ENCODE data around the gene GMPPB. TPM values are rescaled to one million over a fixed set of nuclear protein-coding genes. Genes with fewer than 3 reads are reported as not detected.
"Not testable (repeated sequence)": the region's sequence is repeated elsewhere in the genome, so short reads cannot be mapped to it uniquely, and the experiment has no call there.

GMPPB gene
- polyA plus RNA-seq = 27.5 TPM

GRCh38 chr3:49723628-49724551 lies at the start of gene GMPPB:
Gene GMPPB (minus strand): TSS chr3:49723951. CDS start chr3:49723726, 225 bp downstream.
- Mint-ChIP-seq H3K4me1 (peaks cover 22 to 41% (median 29%) of the 10 kb centered on the region in 3 donors), H3K9me3 (no peaks in the 10 kb centered on the region), H3K4me3 (peak within 1 kb of the TSS; percentile 92 to 99 (median 96)), H3K36me3 (no peaks in the 10 kb centered on the region), H3K27me3 (no peaks in the 10 kb centered on the region), H3K27ac (peak within 1 kb of the TSS; percentile 100)

DNA sequence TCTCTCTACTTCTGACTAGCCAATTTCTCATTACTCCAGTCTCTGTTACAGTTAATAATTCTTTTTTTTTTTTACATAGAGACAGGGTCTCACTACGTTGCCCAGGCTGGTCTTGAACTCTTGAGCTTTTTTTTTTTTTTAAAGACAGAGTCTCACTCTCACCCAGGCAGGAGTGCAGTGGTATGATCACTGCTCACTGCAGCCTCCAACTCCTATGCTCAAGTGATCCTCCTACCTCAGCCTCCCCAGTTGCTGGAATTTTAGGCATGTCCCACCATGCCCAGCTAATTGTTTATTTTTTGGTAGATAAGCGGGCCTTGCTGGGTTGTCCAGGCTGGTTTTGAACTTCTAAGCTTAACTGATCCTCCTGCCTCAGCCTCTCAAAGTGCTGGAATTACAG lies 49.0 kb upstream of the GMPPB start:
- Mint-ChIP-seq H3K4me1 (peaks cover 11 to 23% (median 22%) of the 10 kb centered on the region in 3 donors), H3K27me3 (no peaks in the 10 kb centered on the region), H3K9me3 (no peaks in the 10 kb centered on the region), H3K27ac (no peak overlapping the region), H3K36me3 (peaks cover 3% of the 10 kb centered on the region), H3K4me3 (no peak overlapping the region)

DNA sequence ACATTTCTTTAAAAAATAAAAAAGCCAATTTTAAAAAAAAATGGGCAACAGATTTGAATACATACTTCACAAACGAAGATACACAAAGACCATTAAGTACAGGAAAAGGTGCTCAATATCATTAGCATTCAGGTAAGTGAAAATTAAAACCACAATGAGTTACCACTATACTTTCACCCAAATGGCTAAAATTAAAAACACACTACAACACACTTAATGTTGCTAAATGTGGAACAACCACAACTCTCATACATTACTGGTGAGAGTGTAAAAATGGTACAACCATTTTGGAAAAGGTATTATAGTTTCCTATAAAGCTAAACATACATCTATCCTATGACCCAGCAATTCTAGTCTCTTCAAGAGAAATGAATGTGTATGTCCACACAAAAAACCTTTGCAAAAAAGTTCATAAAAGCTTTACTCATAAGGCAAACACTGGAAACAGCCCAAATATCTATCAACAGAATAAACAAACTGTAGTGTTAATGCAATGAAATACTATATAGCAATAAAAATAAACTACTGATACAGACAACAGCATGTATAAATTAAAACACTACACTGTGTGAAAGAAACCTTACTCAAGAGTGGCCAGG lies 47.7 kb upstream of the GMPPB start:
- Mint-ChIP-seq H3K27ac (peak overlapping the region in 1 of 3 donors; percentile 35), H3K9me3 (no peaks in the 10 kb centered on the region), H3K27me3 (no peaks in the 10 kb centered on the region), H3K36me3 (no peaks in the 10 kb centered on the region), H3K4me1 (peaks cover 12 to 23% (median 20%) of the 10 kb centered on the region in 3 donors), H3K4me3 (no peak overlapping the region)

DNA sequence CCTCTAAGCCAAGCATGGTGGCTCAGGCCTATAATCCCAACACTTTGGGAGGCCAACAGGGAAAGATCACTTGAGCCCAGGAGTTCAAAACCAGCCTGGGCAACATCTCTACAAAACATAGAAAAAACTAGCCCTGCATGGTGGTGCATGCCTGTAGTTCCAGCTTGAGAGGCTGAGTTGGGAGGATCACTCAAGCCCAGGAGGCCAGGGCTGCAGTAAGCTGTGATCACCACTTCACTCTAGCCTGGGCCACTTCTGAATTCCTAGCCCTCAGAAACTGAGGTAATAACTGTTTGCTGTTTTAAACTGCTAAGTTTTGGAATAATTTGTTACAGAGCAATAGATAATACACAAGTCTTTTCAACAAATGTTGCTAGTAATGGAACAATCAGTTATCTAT lies 46.2 kb upstream of the GMPPB start:
- peaks cover 12 to 21% (median 17%) of the 10 kb centered on the region in 3 donors for H3K4me1 Mint-ChIP-seq
- peak overlapping the region in 1 of 3 donors; percentile 4 for H3K27ac Mint-ChIP-seq
- H3K27me3 Mint-ChIP-seq = no peaks in the 10 kb centered on the region
- H3K4me3 Mint-ChIP-seq = no peak overlapping the region
- H3K9me3 Mint-ChIP-seq = no peaks in the 10 kb centered on the region
- H3K36me3 Mint-ChIP-seq = no peaks in the 10 kb centered on the region

DNA sequence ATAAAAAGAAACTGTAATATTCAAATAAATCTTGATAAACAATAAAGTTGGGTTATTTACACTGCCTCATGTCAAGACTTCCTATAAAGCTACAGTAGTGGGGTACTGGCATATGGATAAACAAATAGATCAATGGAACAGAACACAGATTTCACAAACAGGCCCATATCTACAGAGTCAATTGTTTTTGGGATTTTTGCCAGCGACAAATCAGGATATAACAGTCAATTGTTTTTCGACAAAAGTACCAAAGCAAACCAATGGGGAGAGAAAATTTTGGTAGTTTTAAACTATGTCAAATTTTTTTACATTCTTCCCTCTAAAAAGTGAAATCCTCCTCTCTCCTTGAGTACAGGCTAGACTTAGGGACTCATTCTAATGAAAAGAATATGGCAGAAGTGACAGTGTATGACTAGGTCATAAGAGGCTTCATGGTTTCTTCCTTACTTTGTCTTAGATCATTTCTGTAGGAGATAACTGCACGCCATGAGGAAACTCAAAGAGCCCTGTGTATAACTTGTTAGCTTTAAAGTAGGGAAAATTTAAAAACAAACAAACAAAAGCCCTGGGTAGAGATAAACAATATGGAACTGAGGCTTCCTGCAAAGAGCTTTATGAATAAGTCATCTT lies 45.6 kb upstream of the GMPPB start:
- Mint-ChIP-seq H3K4me3 (no peak overlapping the region), H3K27ac (peak overlapping the region in 1 of 3 donors; percentile 4), H3K9me3 (no peaks in the 10 kb centered on the region), H3K4me1 (peaks cover 8 to 21% (median 14%) of the 10 kb centered on the region in 3 donors), H3K36me3 (no peaks in the 10 kb centered on the region), H3K27me3 (no peaks in the 10 kb centered on the region)

DNA sequence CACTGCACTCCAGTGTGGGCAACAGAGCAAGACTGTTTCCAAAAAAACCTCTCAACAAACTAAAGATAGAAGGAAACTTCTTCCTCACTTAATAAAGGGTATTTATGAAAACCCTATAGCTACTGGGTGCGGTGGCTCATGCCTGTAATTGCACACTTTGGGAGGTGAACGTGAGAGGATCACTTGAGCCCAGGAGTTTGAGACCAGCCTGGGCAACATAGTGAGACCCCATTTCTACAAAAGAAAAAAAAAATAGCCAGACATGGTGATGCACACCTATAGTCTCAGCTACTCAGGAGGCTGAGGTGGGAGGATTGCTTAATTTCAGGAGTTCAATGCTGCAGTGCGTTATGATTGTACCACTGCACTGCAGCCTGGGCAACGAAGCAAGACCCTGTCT lies 40.2 kb upstream of the GMPPB start:
- H3K27me3 Mint-ChIP-seq = no peaks in the 10 kb centered on the region
- H3K4me1 Mint-ChIP-seq = peaks cover 7 to 16% (median 11%) of the 10 kb centered on the region in 3 donors
- H3K36me3 Mint-ChIP-seq = peaks cover 2% of the 10 kb centered on the region
- H3K4me3 Mint-ChIP-seq = no peak overlapping the region
- H3K9me3 Mint-ChIP-seq = no peaks in the 10 kb centered on the region
- H3K27ac Mint-ChIP-seq = no peak overlapping the region

GRCh38 chr3:49761661-49762060 lies 37.9 kb upstream of the GMPPB start:
- Mint-ChIP-seq H3K27ac (no peak overlapping the region), H3K27me3 (no peaks in the 10 kb centered on the region), H3K4me1 (peaks cover 5 to 23% (median 14%) of the 10 kb centered on the region in 3 donors), H3K9me3 (no peaks in the 10 kb centered on the region), H3K36me3 (peaks cover 2% of the 10 kb centered on the region), H3K4me3 (no peak overlapping the region)

- Mint-ChIP-seq H3K36me3 (peaks cover 2% of the 10 kb centered on the region), H3K9me3 (no peaks in the 10 kb centered on the region), H3K27me3 (no peaks in the 10 kb centered on the region), H3K27ac (peak overlapping the region in 1 of 3 donors; percentile 14), H3K4me3 (no peak overlapping the region), H3K4me1 (peaks cover 7 to 33% (median 24%) of the 10 kb centered on the region in 3 donors)
These were observed 35.5 kb upstream of the GMPPB start for GRCh38 chr3:49759226-49759625.

DNA sequence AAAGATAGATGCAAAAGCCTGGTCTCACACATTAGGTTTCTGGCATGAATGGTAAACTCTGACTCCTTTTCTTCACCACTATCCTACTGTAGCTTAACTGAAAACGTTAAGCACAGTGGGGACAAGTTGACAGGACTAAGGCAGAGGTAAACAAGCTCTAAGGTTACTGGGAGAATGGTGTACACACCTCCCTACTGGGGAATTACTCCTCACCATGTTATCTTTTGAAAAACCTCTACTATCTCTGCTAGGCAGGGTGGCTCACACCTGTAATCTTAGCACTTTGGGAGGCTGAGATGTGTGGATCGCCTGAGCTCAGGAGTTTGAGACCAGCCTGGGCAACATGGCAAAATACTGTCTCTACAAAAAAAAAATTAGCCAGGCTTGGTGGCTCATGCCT lies 33.4 kb upstream of the GMPPB start:
- peaks cover 5% of the 10 kb centered on the region for H3K36me3 Mint-ChIP-seq
- no peaks in the 10 kb centered on the region for H3K27me3 Mint-ChIP-seq
- peaks cover 14 to 40% (median 30%) of the 10 kb centered on the region in 3 donors for H3K4me1 Mint-ChIP-seq
- H3K9me3 Mint-ChIP-seq = no peaks in the 10 kb centered on the region
- H3K4me3 Mint-ChIP-seq = no peak overlapping the region
- no peak overlapping the region for H3K27ac Mint-ChIP-seq

GRCh38 chr3:49756036-49756435 lies 32.3 kb upstream of the GMPPB start:
- H3K27ac Mint-ChIP-seq = no peak overlapping the region
- H3K4me3 Mint-ChIP-seq = no peak overlapping the region
- H3K36me3 Mint-ChIP-seq = peaks cover 3% of the 10 kb centered on the region
- H3K4me1 Mint-ChIP-seq = peaks cover 14 to 40% (median 31%) of the 10 kb centered on the region in 3 donors
- H3K9me3 Mint-ChIP-seq = no peaks in the 10 kb centered on the region
- H3K27me3 Mint-ChIP-seq = no peaks in the 10 kb centered on the region

- Mint-ChIP-seq H3K4me3 (no peak overlapping the region), H3K4me1 (peaks cover 13 to 36% (median 30%) of the 10 kb centered on the region in 3 donors), H3K27ac (peak overlapping the region in 1 of 3 donors; percentile 29), H3K27me3 (no peaks in the 10 kb centered on the region), H3K9me3 (no peaks in the 10 kb centered on the region), H3K36me3 (peaks cover 5% of the 10 kb centered on the region)
These were observed 30.8 kb upstream of the GMPPB start for GRCh38 chr3:49754536-49754935.

GRCh38 chr3:49751501-49751900 lies 27.8 kb upstream of the GMPPB start:
- peaks cover 11 to 22% (median 21%) of the 10 kb centered on the region in 3 donors for H3K4me1 Mint-ChIP-seq
- H3K36me3 Mint-ChIP-seq = peaks cover 5% of the 10 kb centered on the region
- H3K9me3 Mint-ChIP-seq = no peaks in the 10 kb centered on the region
- H3K27ac Mint-ChIP-seq = peak overlapping the region in 1 of 3 donors; percentile 53
- H3K27me3 Mint-ChIP-seq = no peaks in the 10 kb centered on the region
- no peak overlapping the region for H3K4me3 Mint-ChIP-seq

GRCh38 chr3:49750056-49750455 lies 26.3 kb upstream of the GMPPB start:
- Mint-ChIP-seq H3K27ac (no peak overlapping the region), H3K27me3 (no peaks in the 10 kb centered on the region), H3K9me3 (no peaks in the 10 kb centered on the region), H3K36me3 (peaks cover 5% of the 10 kb centered on the region), H3K4me3 (no peak overlapping the region), H3K4me1 (peaks cover 11 to 16% (median 12%) of the 10 kb centered on the region in 3 donors)

GRCh38 chr3:49748874-49749273 lies 25.1 kb upstream of the GMPPB start:
- H3K36me3 Mint-ChIP-seq, H3K27ac Mint-ChIP-seq, H3K4me3 Mint-ChIP-seq, H3K27me3 Mint-ChIP-seq, H3K9me3 Mint-ChIP-seq: not testable (repeated sequence)
- H3K4me1 Mint-ChIP-seq = peaks cover 6 to 12% (median 11%) of the 10 kb centered on the region in 3 donors

Measured in IgD-negative memory B cell (primary cell).